PC-9 (cell line): ENCODE data around the gene PGPEP1. TPM values are rescaled to one million over a fixed set of nuclear protein-coding genes. Genes with fewer than 3 reads are reported as not detected.
"Not testable (repeated sequence)": the region's sequence is repeated elsewhere in the genome, so short reads cannot be mapped to it uniquely, and the experiment has no call there.

Source experiments
- BruUV-seq: library from RNA; stranded (reverse); fragments of 400-500 nt; replicated peaks from 2 replicates; lab custom pipeline; 2021; lab: Mats Ljungman, UMichigan
- CTCF ChIA-PET: fragments of 300-600 bp; sonication (Branson Sonifier 250); formaldehyde crosslinking; loops from one replicate; lab custom pipeline; 2022; ENCODE audit warnings: antibody characterized with exemption; lab: Charles Lee
- POLR2A ChIA-PET: fragments of 300-600 bp; sonication (Branson Sonifier 250); formaldehyde crosslinking; loops from one replicate; lab custom pipeline; 2022; ENCODE audit warnings: antibody characterized with exemption; ENCODE audit not compliant: unreplicated experiment; lab: Charles Lee
- DNase-seq, 2 experiments: peaks; one replicate each; pipeline versions ENCODE4 v3.0.0 to v3.0.0-alpha.2; 2015 to 2022; ENCODE audit warnings: mixed read lengths in 1 of 2
- H2AFZ ChIP-seq: fragments of 200-600 bp; sonication (generic); 2 replicates; pipeline ENCODE4 v1.8.1; 2017; ENCODE audit warnings: antibody characterized with exemption
- H3F3A ChIP-seq: fragments of 200-600 bp; sonication (generic); 2 replicates; pipeline ENCODE4 v1.8.1; 2017; ENCODE audit warnings: antibody characterized with exemption, mild to moderate bottlenecking, low read depth; ENCODE audit not compliant: insufficient read depth
- H3K27ac ChIP-seq: fragments of 200-600 bp; sonication (generic); 2 replicates; pipeline ENCODE4 v1.6.1; 2016; ENCODE audit warnings: mixed run types
- H3K27me3 ChIP-seq: fragments of 200-600 bp; sonication (generic); 2 replicates; pipeline ENCODE4 v1.6.1; 2016; ENCODE audit warnings: low read depth, mixed run types; ENCODE audit not compliant: insufficient read depth
- H3K36me3 ChIP-seq: fragments of 200-600 bp; sonication (generic); 2 replicates; pipeline ENCODE4 v1.6.1; 2016; ENCODE audit warnings: low read depth, mixed run types
- H3K4me1 ChIP-seq: fragments of 200-600 bp; sonication (generic); replicated peaks from 2 replicates; pipeline ENCODE4 v1.6.1; 2016; ENCODE audit warnings: mixed run types; ENCODE audit not compliant: insufficient read depth
- H3K4me2 ChIP-seq: fragments of 200-600 bp; sonication (generic); 2 replicates; pipeline ENCODE4 v1.6.1; 2017; ENCODE audit warnings: mixed run types
- H3K4me3 ChIP-seq: fragments of 200-600 bp; sonication (generic); 2 replicates; pipeline ENCODE4 v1.6.1; 2016; ENCODE audit warnings: mixed run types
- H3K79me2 ChIP-seq: fragments of 200-600 bp; sonication (generic); 2 replicates; pipeline ENCODE4 v1.6.1; 2017; ENCODE audit warnings: low read depth, mixed run types
- H3K9me2 ChIP-seq: fragments of 200-600 bp; sonication (generic); 2 replicates; pipeline ENCODE4 v1.8.1; 2017; ENCODE audit warnings: mild to moderate bottlenecking; ENCODE audit not compliant: insufficient read depth
- H3K9me3 ChIP-seq: fragments of 200-600 bp; sonication (generic); 2 replicates; pipeline ENCODE4 v1.8.1; 2016; ENCODE audit warnings: low read depth; ENCODE audit not compliant: insufficient read depth
- H4K20me1 ChIP-seq: fragments of 200-600 bp; sonication (generic); 2 replicates; pipeline ENCODE4 v1.8.1; 2017; ENCODE audit not compliant: insufficient read depth
- CTCF ChIP-seq: fragments of 200-600 bp; sonication (generic); conservative IDR thresholded peaks from 2 replicates; pipeline ENCODE4 v1.6.1; 2017; ENCODE audit warnings: mixed run types, antibody characterized with exemption, mild to moderate bottlenecking, moderate library complexity
- EZH2 ChIP-seq: fragments of 200-600 bp; sonication (generic); IDR thresholded peaks from 2 replicates; pipeline ENCODE4 v1.8.0; 2017; ENCODE audit warnings: antibody characterized with exemption, low read depth
- intact Hi-C: fragments of 100-400 bp; cut with micrococcal nuclease; formaldehyde crosslinking; loops from one replicate; pipeline ENCODE4 v1.10.0; 2022; ENCODE audit not compliant: unreplicated experiment
- total RNA-seq: library from RNA; stranded (reverse); gene quantifications from 2 replicates; pipeline ENCODE4 v1.2.3, GENCODE V29; 2021

PGPEP1 gene
- total RNA-seq, 1 experiment from 2014 or later = 53.6 TPM

- ChIA-PET CTCF (interaction anchor here (0.5 to 0.9 kb wide), 2 partner anchors 39 to 100 kb away, joined by 4 to 8 read pairs; partner anchors contain the start of gene SSBP4), POLR2A (interaction anchor here (0.6 to 0.8 kb wide), 5 partner anchors 12 to 101 kb away, joined by 3 to 7 read pairs (median 4); no protein-coding TSS in a partner anchor)
- Histone ChIP-seq H3K27me3 (no peaks in the 10 kb centered on the region), H3K4me3 (no peak overlapping the region), H3K36me3 (no peaks in the 10 kb centered on the region), H3K9me3 (no peaks in the 10 kb centered on the region), H3K4me1 (peaks cover 61% of the 10 kb centered on the region), H3K79me2 (no peaks in the 10 kb centered on the region), H3F3A (peaks cover 59% of the 10 kb centered on the region), H3K27ac (peak overlapping the region; percentile 98), H3K9me2 (no peaks in the 10 kb centered on the region), H3K4me2 (peak overlapping the region; percentile 65), H4K20me1 (no peaks in the 10 kb centered on the region), H2AFZ (no peak overlapping the region)
- BruUV-seq = TSS peak; percentile 69
- intact Hi-C loops = loop anchor here (2.0 kb wide), 1 partner anchor 15 kb away; no protein-coding TSS in a partner anchor
- TF ChIP-seq EZH2 (no peak), CTCF (no peak)
- peak; percentile 90 to 100 for DNase-seq
Observed at GRCh38 chr19:18379803-18380747, 39.7 kb downstream of the PGPEP1 start.

DNA sequence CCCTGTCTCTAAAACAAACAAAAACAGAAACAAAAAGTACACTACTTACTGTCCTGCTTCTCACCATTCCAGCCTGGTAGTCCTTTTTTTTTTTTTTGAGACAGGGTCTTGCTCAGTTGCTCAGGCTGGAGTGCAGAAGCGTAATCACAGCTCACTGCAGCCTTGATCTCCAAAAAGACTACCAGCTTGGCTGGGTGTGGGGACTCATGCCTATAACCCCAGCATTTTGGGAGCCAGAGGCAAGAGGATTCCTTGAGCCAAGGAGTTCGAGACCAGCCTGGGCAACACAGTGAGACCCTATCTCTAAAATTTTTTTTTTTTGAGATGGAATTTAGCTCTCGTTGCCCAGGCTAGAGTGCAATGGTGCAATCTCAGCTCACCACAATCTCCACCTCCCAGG lies 40.4 kb downstream of the PGPEP1 start:
- Histone ChIP-seq H3K9me2 (no peaks in the 10 kb centered on the region), H4K20me1 (no peaks in the 10 kb centered on the region), H3K4me1 (peaks cover 61% of the 10 kb centered on the region), H3K4me2 (peak overlapping the region; percentile 31), H3K9me3 (no peaks in the 10 kb centered on the region), H3K4me3 (no peak overlapping the region), H3K36me3 (no peaks in the 10 kb centered on the region), H3F3A (peaks cover 57% of the 10 kb centered on the region), H3K27ac (peak overlapping the region; percentile 98), H3K27me3 (no peaks in the 10 kb centered on the region), H2AFZ (no peak overlapping the region), H3K79me2 (no peaks in the 10 kb centered on the region)
- no peak for DNase-seq
- POLR2A ChIA-PET = interaction anchor here (0.6 to 0.7 kb wide), 2 partner anchors 37 to 99 kb away, joined by 3 to 4 read pairs; no protein-coding TSS in a partner anchor
- intact Hi-C loops = loop anchor here (2.0 kb wide), 1 partner anchor 16 kb away; no protein-coding TSS in a partner anchor
- TF ChIP-seq EZH2 = no peak
- no TSS peak for BruUV-seq
- CTCF ChIA-PET = interaction anchor here (0.9 kb wide), 1 partner anchor 101 kb away, joined by 4 read pairs; no protein-coding TSS in a partner anchor

- POLR2A ChIA-PET, BruUV-seq, H2AFZ ChIP-seq, H3K4me2 ChIP-seq, intact Hi-C loops, H3K27me3 ChIP-seq, H3K9me2 ChIP-seq, H3K4me3 ChIP-seq, H3K9me3 ChIP-seq, H3K27ac ChIP-seq: not testable (repeated sequence)
- Histone ChIP-seq H3K4me1 (peaks cover 34% of the 10 kb centered on the region), H4K20me1 (peaks cover 17% of the 10 kb centered on the region), H3K36me3 (peaks cover 14% of the 10 kb centered on the region), H3F3A (peaks cover 50% of the 10 kb centered on the region), H3K79me2 (peaks cover 26% of the 10 kb centered on the region)
- CTCF ChIA-PET = interaction anchor here (0.7 kb wide), 1 partner anchor 321 kb away, joined by 3 read pairs; no protein-coding TSS in a partner anchor
- DNase-seq = peak in 1 of 2 experiments; percentile 35
Observed at GRCh38 chr19:18383622-18384021, 43.2 kb downstream of the PGPEP1 start.
